H1 (cell line): ENCODE results near the gene ALDH1A3. TPM values are rescaled to one million over a fixed set of nuclear protein-coding genes. Genes with fewer than 3 reads are reported as not detected.

ENCODE experiments used
- CTCF ChIA-PET: fragments of 300-600 bp; sonication (Branson Sonifier 250); formaldehyde crosslinking; loops from one replicate; lab custom pipeline; 2021; ENCODE audit not compliant: partially characterized antibody; lab: Charles Lee
- POLR2A ChIA-PET: fragments of 300-600 bp; sonication (Branson Sonifier 250); formaldehyde crosslinking; loops from one replicate; lab custom pipeline; 2021; ENCODE audit warnings: inconsistent platforms; ENCODE audit not compliant: partially characterized antibody; lab: Charles Lee
- DNase-seq, 2 experiments: peaks; one replicate each; pipeline versions ENCODE4 v3.0.0 to v3.0.0-alpha.2; 2010 to 2022; ENCODE audit warnings: low spot score in 2 of 2, low read depth in 1 of 2, mixed read lengths in 1 of 2
- FAIRE-seq: peaks from 2 replicates; lab custom pipeline; 2011; peaks lifted over from hg19 to GRCh38; lab: Jason Lieb, UNC
- H2AFZ ChIP-seq: 2 replicates; pipeline ENCODE4 v1.8.1; 2012; ENCODE audit warnings: low read length, inconsistent platforms
- H2AK5ac ChIP-seq: 2 replicates; pipeline ENCODE4 v1.6.1; 2013; ENCODE audit warnings: low read depth, low read length
- H2BK120ac ChIP-seq: replicated peaks from 2 replicates; pipeline ENCODE3; 2013; ENCODE audit warnings: low read depth, low read length, inconsistent platforms
- H2BK12ac ChIP-seq: 2 replicates; pipeline ENCODE4 v1.6.1; 2013; ENCODE audit warnings: low read depth, low read length
- H2BK15ac ChIP-seq: 2 replicates; pipeline ENCODE4 v1.6.1; 2013; ENCODE audit warnings: low read length
- H2BK20ac ChIP-seq: 2 replicates; pipeline ENCODE4 v1.6.1; 2013; ENCODE audit warnings: low read length
- H2BK5ac ChIP-seq: 2 replicates; pipeline ENCODE4 v1.6.1; 2013; ENCODE audit warnings: low read depth, low read length
- H3K14ac ChIP-seq: 2 replicates; pipeline ENCODE4 v1.6.1; 2013; ENCODE audit warnings: inconsistent platforms; ENCODE audit not compliant: insufficient read length
- H3K18ac ChIP-seq: 2 replicates; pipeline ENCODE4 v1.6.1; 2013; ENCODE audit warnings: low read length; ENCODE audit errors: extremely low read depth
- H3K23ac ChIP-seq: 2 replicates; pipeline ENCODE4 v1.6.1; 2013; ENCODE audit warnings: inconsistent platforms; ENCODE audit not compliant: insufficient read length
- H3K23me2 ChIP-seq: 2 replicates; pipeline ENCODE4 v1.6.1; 2013; ENCODE audit warnings: low read depth, low read length
- H3K27ac ChIP-seq: 2 replicates; pipeline ENCODE4 v1.6.1; 2011; ENCODE audit warnings: low read depth, low read length, inconsistent platforms
- H3K27me3 ChIP-seq, 4 experiments: replicated peaks in 1 of 4; 1 replicate in 1 of 4; 2 replicates in 3 of 4; pipeline versions ENCODE4 v1.6.1 to v1.8.1; 2011 to 2013; ENCODE audit warnings: low read length in 3 of 4, mild to moderate bottlenecking in 3 of 4, inconsistent platforms in 2 of 4, mixed read lengths in 2 of 4, moderate library complexity in 1 of 4; ENCODE audit not compliant: control insufficient read depth in 3 of 4, insufficient read depth in 3 of 4; ENCODE audit errors: extremely low read depth in 1 of 4
- H3K36me3 ChIP-seq, 4 experiments: 2 replicates each; pipeline versions ENCODE4 v1.6.1 to v1.8.1; 2011 to 2013; ENCODE audit warnings: mild to moderate bottlenecking in 4 of 4, low read length in 3 of 4, moderate library complexity in 2 of 4, control low read depth in 1 of 4, inconsistent platforms in 1 of 4; ENCODE audit not compliant: insufficient read depth in 4 of 4, control insufficient read depth in 2 of 4
- H3K4ac ChIP-seq: replicated peaks from 2 replicates; pipeline ENCODE3; 2013; ENCODE audit warnings: low read length, low read depth, mixed read lengths, inconsistent platforms; ENCODE audit not compliant: insufficient read length
- H3K4me1 ChIP-seq, 4 experiments: replicated peaks in 1 of 4; 1 replicate in 1 of 4; 2 replicates in 3 of 4; pipeline versions ENCODE4 v1.6.1 to v1.8.1; 2011 to 2013; ENCODE audit warnings: low read length in 3 of 4, inconsistent platforms in 2 of 4, mixed read lengths in 1 of 4; ENCODE audit not compliant: insufficient read depth in 4 of 4, control insufficient read depth in 3 of 4
- H3K4me2 ChIP-seq, 2 experiments: 2 replicates each; pipeline versions ENCODE4 v1.6.1 to v1.8.1; 2011 to 2013; ENCODE audit warnings: low read depth in 2 of 2, low read length in 2 of 2, control low read depth in 1 of 2, inconsistent platforms in 1 of 2, mild to moderate bottlenecking in 1 of 2; ENCODE audit not compliant: insufficient read depth in 1 of 2
- H3K4me3 ChIP-seq, 4 experiments: fragments of 200-600, 300-600 bp in 1 of 4; sonication (generic), shearing (Covaris generic), sonication (Bioruptor Twin) in 1 of 4; 2 replicates each; pipeline versions ENCODE4 v1.5.1 to v1.8.1; 2011 to 2016; ENCODE audit warnings: low read length in 4 of 4, low read depth in 3 of 4, control low read depth in 2 of 4, inconsistent platforms in 2 of 4, mild to moderate bottlenecking in 2 of 4, mixed read lengths in 1 of 4, moderate library complexity in 1 of 4; ENCODE audit not compliant: insufficient read depth in 2 of 4; ENCODE audit errors: extremely low read depth in 1 of 4
- H3K56ac ChIP-seq: replicated peaks from 2 replicates; pipeline ENCODE3; 2013; ENCODE audit warnings: low read depth, mild to moderate bottlenecking, mixed read lengths, low read length, inconsistent platforms; ENCODE audit not compliant: insufficient read length
- H3K79me1 ChIP-seq: 2 replicates; pipeline ENCODE4 v1.6.1; 2013; ENCODE audit warnings: low read depth, low read length, control low read depth
- H3K79me2 ChIP-seq, 2 experiments: 2 replicates each; pipeline versions ENCODE4 v1.6.1 to v1.8.1; 2012 to 2013; ENCODE audit warnings: low read length in 2 of 2, mild to moderate bottlenecking in 2 of 2, inconsistent platforms in 1 of 2; ENCODE audit not compliant: insufficient read depth in 2 of 2, control insufficient read depth in 1 of 2
- H3K9ac ChIP-seq, 4 experiments: replicated peaks in 1 of 4; 1 replicate in 1 of 4; 2 replicates in 3 of 4; pipeline versions ENCODE4 v1.6.1 to v1.8.1; 2011 to 2013; ENCODE audit warnings: low read depth in 3 of 4, low read length in 3 of 4, control low read depth in 2 of 4, mild to moderate bottlenecking in 2 of 4, moderate library complexity in 2 of 4, inconsistent platforms in 1 of 4; ENCODE audit errors: extremely low read depth in 1 of 4
- H3K9me3 ChIP-seq, 2 experiments: 2 replicates each; pipeline versions ENCODE4 v1.6.1 to v1.8.1; 2012 to 2013; ENCODE audit warnings: mild to moderate bottlenecking in 2 of 2, moderate library complexity in 2 of 2, control low read depth in 1 of 2, inconsistent platforms in 1 of 2, low read depth in 1 of 2, low read length in 1 of 2, mixed read lengths in 1 of 2; ENCODE audit not compliant: insufficient read depth in 2 of 2
- H4K20me1 ChIP-seq, 2 experiments: replicated peaks in 1 of 2; 2 replicates each; pipeline versions ENCODE3 to v1.8.1; 2011 to 2013; ENCODE audit warnings: inconsistent platforms in 2 of 2, low read length in 2 of 2, mild to moderate bottlenecking in 1 of 2; ENCODE audit not compliant: insufficient read depth in 2 of 2, control insufficient read depth in 1 of 2
- H4K5ac ChIP-seq: 2 replicates; pipeline ENCODE4 v1.6.1; 2013; ENCODE audit warnings: low read length, low read depth, mixed read lengths, inconsistent platforms; ENCODE audit not compliant: insufficient read length
- H4K8ac ChIP-seq: 2 replicates; pipeline ENCODE4 v1.8.0; 2013; ENCODE audit warnings: mild to moderate bottlenecking, moderate library complexity, low read length, inconsistent platforms; ENCODE audit not compliant: insufficient read depth; ENCODE audit errors: extremely low read depth
- H4K91ac ChIP-seq: replicated peaks from 2 replicates; pipeline ENCODE3; 2013; ENCODE audit warnings: low read length, mixed read lengths, inconsistent platforms; ENCODE audit not compliant: insufficient read length
- BRCA1 ChIP-seq: IDR thresholded peaks from 2 replicates; pipeline ENCODE4 v1.6.1; 2012; ENCODE audit warnings: low read depth, low read length, improper control_type of control experiment
- CREB1 ChIP-seq: IDR thresholded peaks from 2 replicates; pipeline ENCODE4 v1.6.1; 2012; ENCODE audit warnings: inconsistent platforms
- GABPA ChIP-seq: IDR thresholded peaks from 2 replicates; pipeline ENCODE4 v1.6.1; 2011; ENCODE audit warnings: mild to moderate bottlenecking, low read length, moderate library complexity, borderline replicate concordance; ENCODE audit not compliant: insufficient read depth
- JUN ChIP-seq: IDR thresholded peaks from 2 replicates; pipeline ENCODE4 v1.6.1; 2011; ENCODE audit warnings: low read depth, mild to moderate bottlenecking, improper control_type of control experiment, low read length
- POLR2A ChIP-seq, 2 experiments: IDR thresholded peaks; 1 replicate in 1 of 2; 2 replicates in 1 of 2; pipeline ENCODE4 v1.6.1; 2011; ENCODE audit warnings: low read depth in 2 of 2, low read length in 2 of 2, mild to moderate bottlenecking in 2 of 2; ENCODE audit errors: control extremely low read depth in 1 of 2
- RAD21 ChIP-seq, 2 experiments: IDR thresholded peaks in 1 of 2; conservative IDR thresholded peaks in 1 of 2; 2 replicates each; pipeline ENCODE4 v1.6.1; 2011; ENCODE audit warnings: low read depth in 2 of 2, low read length in 2 of 2, improper control_type of control experiment in 1 of 2, inconsistent platforms in 1 of 2, mild to moderate bottlenecking in 1 of 2, moderate library complexity in 1 of 2
- RNF2 ChIP-seq: fragments of 200-900, 300-1000 bp; sonication (generic); IDR thresholded peaks from 2 replicates; pipeline ENCODE4 v1.7.1; 2016; ENCODE audit warnings: borderline replicate concordance, low read depth, mild to moderate bottlenecking, antibody characterized with exemption, low read length; ENCODE audit not compliant: poor library complexity, severe bottlenecking; ENCODE audit errors: missing control alignments
- YY1 ChIP-seq: IDR thresholded peaks from 2 replicates; pipeline ENCODE4 v1.6.1; 2011; ENCODE audit warnings: low read depth, mild to moderate bottlenecking, low read length
- WGBS, 2 experiments: shearing (Covaris generic) in 1 of 2; methylation state at CpG; one replicate each; pipeline versions ENCODE4 v1.1.6 to v1.1.7; 2013 to 2015; ENCODE audit warnings: low lambda C conversion rate in 2 of 2, mixed read lengths in 2 of 2, inconsistent platforms in 1 of 2, low coverage in 1 of 2, missing lambda C conversion rate in 1 of 2; ENCODE audit not compliant: insufficient replicate concordance in 2 of 2, insufficient coverage in 1 of 2, insufficient read length in 1 of 2; ENCODE audit errors: extremely low coverage in 1 of 2, missing lambda C conversion rate in 1 of 2; 5-methylcytosine and 5-hydroxymethylcytosine counted together
- polyA plus RNA-seq, 7 experiments: library from polyadenylated mRNA; depleted of rRNA in 3 of 7; stranded (reverse) in 5 of 7; unstranded in 2 of 7; fragments of >200 nt in 5 of 7; fragments of 200-250 nt in 2 of 7; gene quantifications; 1 replicate in 5 of 7; 2 replicates in 1 of 7; 4 replicates in 1 of 7; pipeline versions ENCODE4 v1.2.1 to v1.2.3, GENCODE V29; 2011 to 2013; ENCODE audit warnings: missing spikeins in 2 of 7, mixed read lengths in 2 of 7
- total RNA-seq: library from RNA; stranded (reverse); fragmentation: NEBNext Ultra II Directional; extraction: Animal tissue kit (Norgen Biotek cat#: 25700); gene quantifications from 2 replicates; pipeline ENCODE4 v1.2.1, GENCODE V29; 2021

ALDH1A3 gene
- total and polyA plus RNA-seq, 2 of the 8 experiments (the other 6 are each of a cell fraction or from before 2014, with no cell fraction given), result 2.2 to 5.5 TPM

GRCh38 chr15:100901296-100901695 is 21.7 kb downstream of the ALDH1A3 start:
- H3K18ac ChIP-seq, result no peak overlapping the region
- no peak overlapping the region for H4K8ac ChIP-seq
- no peak overlapping the region for H2BK5ac ChIP-seq
- no peak overlapping the region for H2BK15ac ChIP-seq
- no peaks in the 10 kb centered on the region for H3K27me3 ChIP-seq
- no peak overlapping the region for H2AK5ac ChIP-seq
- H3K14ac ChIP-seq, result no peak overlapping the region
- H2BK12ac ChIP-seq, result no peak overlapping the region
- H3K56ac ChIP-seq, result no peak overlapping the region
- no peak overlapping the region for H4K5ac ChIP-seq
- H3K4ac ChIP-seq, result no peak overlapping the region
- no peak overlapping the region for H2BK20ac ChIP-seq
- TF ChIP-seq RAD21 (IDR thresholded peaks at IDR 0.05 in 1 of 2, conservative IDR thresholded peaks at IDR 0.05 in 1 of 2; ENCODE audit: low read depth in 2 of 2, low read length in 2 of 2), result no peak
- TF ChIP-seq POLR2A (IDR thresholded peaks at IDR 0.05; ENCODE audit: control extremely low read depth in 1 of 2, low read depth in 2 of 2, low read length in 2 of 2), result no peak
- no peak for TF ChIP-seq BRCA1
- no peak for TF ChIP-seq JUN
- no peak for TF ChIP-seq CREB1
- TF ChIP-seq GABPA, result no peak
- TF ChIP-seq RNF2, result no peak
- TF ChIP-seq YY1, result no peak
- no peak overlapping the region for H2BK120ac ChIP-seq
- ChIA-PET CTCF (interaction anchor here (0.7 to 13.4 kb wide), 7 partner anchors 8 to 107 kb away, joined by 3 to 150 read pairs (median 5); partner anchors contain the start of gene LRRK1), POLR2A (no interaction called here)
- no peaks in the 10 kb centered on the region for H3K79me1 ChIP-seq
- H3K4me2 ChIP-seq, result no peak overlapping the region
- H3K36me3 ChIP-seq, result no peaks in the 10 kb centered on the region
- no peak overlapping the region for H3K27ac ChIP-seq
- H3K23ac ChIP-seq, result no peak overlapping the region
- no peaks in the 10 kb centered on the region for H3K79me2 ChIP-seq
- H4K20me1 ChIP-seq, result no peaks in the 10 kb centered on the region
- DNase-seq (no peak), FAIRE-seq (no peak)
- no peak overlapping the region for H4K91ac ChIP-seq
- no peak overlapping the region for H3K9ac ChIP-seq
- 86% methylated on average over 3 of the region's 3 CpGs; no CpG with 5 or more reads in 1 of the 2 experiments for WGBS, 2 experiments
- H2AFZ ChIP-seq, result no peak overlapping the region
- peaks cover 0 to 10% (median 3%) of the 10 kb centered on the region in 4 experiments; a peak in 5 of 7 replicates for H3K4me1 ChIP-seq
- H3K4me3 ChIP-seq, result no peak overlapping the region
- no peaks in the 10 kb centered on the region for H3K9me3 ChIP-seq
- no peaks in the 10 kb centered on the region for H3K23me2 ChIP-seq
